Measurements from ENCODE around the gene PHKG2.

The PHKG2 gene

GRCh38 chr16:30761928-30762902 lies 14.0 kb downstream of the PHKG2 start, which contains the start of the genes CFAP119 and RNF40:
CFAP119 (minus strand) TSS chr16:30762062; CDS start chr16:30761748, 314 bp downstream.
RNF40 (plus strand) TSS chr16:30762322; CDS start chr16:30762546, 224 bp downstream.
- peak within 1 kb of the TSS; percentile 79 for H3K4me3 ChIP-seq (ENCODE audit: low read depth, low read length)
- TF ChIP-seq CTCF (IDR thresholded peaks at IDR 0.05; ENCODE audit: low read depth, low read length, missing control alignments), result no peak
- peak; percentile 92 for DNase-seq (ENCODE audit: low read depth)

GRCh38 chr16:30762991-30763725 lies 14.9 kb downstream of the PHKG2 start:
- no peak for DNase-seq (ENCODE audit: low read depth)
- H3K4me3 ChIP-seq (ENCODE audit: low read depth, low read length), result peak overlapping the region; percentile 79
- no peak for TF ChIP-seq CTCF (IDR thresholded peaks at IDR 0.05; ENCODE audit: low read depth, low read length, missing control alignments)

- H3K4me3 ChIP-seq (ENCODE audit: low read depth, low read length), result no peak overlapping the region
- TF ChIP-seq CTCF (IDR thresholded peaks at IDR 0.05; ENCODE audit: low read depth, low read length, missing control alignments), result no peak
- no peak for DNase-seq (ENCODE audit: low read depth)
Measured at GRCh38 chr16:30764086-30764485, 15.9 kb downstream of the PHKG2 start.

GRCh38 chr16:30764816-30765465 lies 16.7 kb downstream of the PHKG2 start:
- H3K4me3 ChIP-seq (ENCODE audit: low read depth, low read length), result no peak overlapping the region
- TF ChIP-seq CTCF (IDR thresholded peaks at IDR 0.05; ENCODE audit: low read depth, low read length, missing control alignments), result no peak
- DNase-seq (ENCODE audit: low read depth), result no peak

GRCh38 chr16:30766206-30766932 lies 18.1 kb downstream of the PHKG2 start:
- H3K4me3 ChIP-seq (ENCODE audit: low read depth, low read length), result no peak overlapping the region
- TF ChIP-seq CTCF (IDR thresholded peaks at IDR 0.05; ENCODE audit: low read depth, low read length, missing control alignments), result no peak
- no peak for DNase-seq (ENCODE audit: low read depth)

- no peak for TF ChIP-seq CTCF (IDR thresholded peaks at IDR 0.05; ENCODE audit: low read depth, low read length, missing control alignments)
- no peak for DNase-seq (ENCODE audit: low read depth)
Measured at GRCh38 chr16:30766933-30767284, 18.7 kb downstream of the PHKG2 start.

More at GRCh38 chr16:30766933-30767284, 18.7 kb downstream of the PHKG2 start:
- H3K4me3 ChIP-seq (ENCODE audit: low read depth, low read length), result no peak overlapping the region
